Measurements from ENCODE around the gene UGT3A2. TPM values are rescaled to one million over a fixed set of nuclear protein-coding genes. Genes with fewer than 3 reads are reported as not detected.

The UGT3A2 gene
- total RNA-seq, 1 experiment from 2014 or later = 13.7 TPM

- Histone ChIP-seq H3K23ac (ENCODE audit: insufficient read length, low read depth, low read length) (no peak overlapping the region), H2BK12ac (ENCODE audit: insufficient read length, low read depth, low read length) (no peak overlapping the region), H3K9ac (ENCODE audit: extremely low read depth, insufficient read length, low read length) (no peak overlapping the region), H4K20me1 (ENCODE audit: control insufficient read depth, insufficient read depth, insufficient read length) (no peaks in the 10 kb centered on the region), H3K9me3 (ENCODE audit: control insufficient read depth, low read depth, low read length) (no peaks in the 10 kb centered on the region), H3K4me1 (ENCODE audit: insufficient read depth, low read length) (no peaks in the 10 kb centered on the region), H3K79me1 (ENCODE audit: insufficient read depth, low read depth, low read length, poor library complexity, severe bottlenecking) (no peaks in the 10 kb centered on the region), H3K4me2 (ENCODE audit: insufficient read depth, insufficient read length, low read length) (no peak overlapping the region), H3K27me3 (ENCODE audit: insufficient read depth, low read length) (no peaks in the 10 kb centered on the region), H3K4ac (ENCODE audit: low read depth, low read length) (no peak overlapping the region), H3K18ac (ENCODE audit: insufficient read length, low read depth, low read length) (no peak overlapping the region), H2AFZ (ENCODE audit: low read length) (no peak overlapping the region), H2BK20ac (ENCODE audit: low read depth, low read length, poor library complexity, severe bottlenecking) (no peak overlapping the region), H3K23me2 (ENCODE audit: insufficient read length, low read depth, low read length, poor library complexity, severe bottlenecking) (no peaks in the 10 kb centered on the region), H4K91ac (ENCODE audit: insufficient read length, low read depth, low read length) (no peak overlapping the region), H3K27ac (ENCODE audit: insufficient read length, low read depth, low read length) (no peak overlapping the region), H4K8ac (replicated peaks; ENCODE audit: insufficient read length, low read depth, low read length) (no peak overlapping the region), H2BK15ac (ENCODE audit: low read depth, low read length) (no peak overlapping the region), H3K79me2 (ENCODE audit: insufficient read depth, low read length) (no peaks in the 10 kb centered on the region), H3T11ph (ENCODE audit: low read length) (no peak overlapping the region), H3K56ac (ENCODE audit: insufficient read length, low read depth, low read length) (no peak overlapping the region), H4K5ac (ENCODE audit: insufficient read length, low read depth, low read length) (no peak overlapping the region), H2BK120ac (ENCODE audit: low read depth, low read length, poor library complexity, severe bottlenecking) (no peak overlapping the region), H2BK5ac (ENCODE audit: insufficient read length, low read length) (no peak overlapping the region), H2AK5ac (ENCODE audit: insufficient read length, low read length) (no peak overlapping the region), H3K14ac (ENCODE audit: insufficient read depth, low read length) (no peak overlapping the region)
- H3K4me3 Mint-ChIP-seq = no peak overlapping the region
- H3K27me3 Mint-ChIP-seq (ENCODE audit: low read depth) = no peaks in the 10 kb centered on the region
- H3K9me3 Mint-ChIP-seq = peaks cover 3 to 5% of the 10 kb centered on the region in 2 experiments
- no peak for TF ChIP-seq CTCF (conservative IDR thresholded peaks at IDR 0.05)
- peaks cover 0 to 6% (median 2%) of the 10 kb centered on the region in 3 experiments; a peak in 5 of 7 replicates for H3K36me3 Mint-ChIP-seq (ENCODE audit: insufficient read depth in 1 of 3, low read depth in 3 of 3)
- H3K27ac Mint-ChIP-seq = no peak overlapping the region; a peak in 1 of 7 replicates
- H3K4me1 Mint-ChIP-seq = peaks cover 10 to 16% of the 10 kb centered on the region in 2 experiments
- DNase-seq = no peak
Measured at GRCh38 chr5:36096486-36096885, 29.8 kb upstream of the UGT3A2 start.

Data from H9 (cell line).